HG02885 (cell line): ENCODE measurements around the gene RAB3IL1.
A peak's percentile ranks its signal among the peaks of the same experiment; 100 is the strongest.

Experiments used
- ATAC-seq: cut with Tn5 transposase; IDR thresholded peaks from one replicate; pipeline ENCODE4 v1.9.1; 2021; ENCODE audit warnings: mild to moderate bottlenecking; ENCODE audit not compliant: unreplicated experiment, poor library complexity

The RAB3IL1 gene

GRCh38 chr11:61872935-61873565 lies 44.3 kb downstream of the RAB3IL1 start:
- no peak for ATAC-seq

GRCh38 chr11:61871158-61871597 lies 46.2 kb downstream of the RAB3IL1 start:
- ATAC-seq = peak; percentile 83

GRCh38 chr11:61870541-61871031 lies 46.8 kb downstream of the RAB3IL1 start:
- no peak for ATAC-seq

GRCh38 chr11:61869708-61870451 lies 47.5 kb downstream of the RAB3IL1 start:
- ATAC-seq = no peak

GRCh38 chr11:61869429-61869707 lies 48.0 kb downstream of the RAB3IL1 start:
- ATAC-seq = no peak

GRCh38 chr11:61868571-61869428 lies 48.6 kb downstream of the RAB3IL1 start:
- ATAC-seq = no peak

GRCh38 chr11:61866958-61867343 lies 50.4 kb downstream of the RAB3IL1 start:
- no peak for ATAC-seq

GRCh38 chr11:61866231-61866957 lies 51.0 kb downstream of the RAB3IL1 start:
- ATAC-seq = no peak

GRCh38 chr11:61864814-61865775 lies 52.3 kb downstream of the RAB3IL1 start:
- ATAC-seq = no peak

GRCh38 chr11:61863548-61864081 lies 53.8 kb downstream of the RAB3IL1 start:
- no peak for ATAC-seq

GRCh38 chr11:61862714-61863547 lies 54.4 kb downstream of the RAB3IL1 start:
- no peak for ATAC-seq

GRCh38 chr11:61861634-61862033 lies 55.7 kb downstream of the RAB3IL1 start:
- no peak for ATAC-seq

GRCh38 chr11:61860054-61860903 lies 57.1 kb downstream of the RAB3IL1 start:
- ATAC-seq = no peak

GRCh38 chr11:61855939-61856680 lies 61.3 kb downstream of the RAB3IL1 start:
- ATAC-seq = no peak

- no peak for ATAC-seq
These were observed 62.2 kb downstream of the RAB3IL1 start for GRCh38 chr11:61854966-61855714.
